Activated naive CD8-positive, alpha-beta T cell treated with anti-CD3 and anti-CD28 coated beads, Interleukin-2, amount 10 ng/mL, durations not matched to agents 7 days and 5 days (primary cell): Measurements from ENCODE around the gene NR1H4. TPM values are rescaled to one million over a fixed set of nuclear protein-coding genes. Genes with fewer than 3 reads are reported as not detected.
"Not testable (repeated sequence)": the region's sequence is repeated elsewhere in the genome, so short reads cannot be mapped to it uniquely, and the experiment has no call there.

Source experiments
- ATAC-seq: fragments of 150-1000 bp; cut with Tn5 transposase; one replicate; pipeline ENCODE4 v1.10.0; 2021; ENCODE audit warnings: low read depth, moderate library complexity
- POLR2A ChIA-PET: fragments of 350-600 bp; sonication (Branson Sonifier 250); formaldehyde crosslinking; loops from one replicate; lab custom pipeline; 2021; ENCODE audit warnings: antibody characterized with exemption; lab: Charles Lee
- DNase-seq: peaks from one replicate; pipeline ENCODE4 v3.0.0; 2021
- H3K27ac Mint-ChIP-seq: one replicate; pipeline ENCODE4 v1.8.0; 2022; ENCODE audit warnings: mild to moderate bottlenecking, mixed read lengths
- H3K27me3 Mint-ChIP-seq: one replicate; pipeline ENCODE4 v1.8.0; 2022; ENCODE audit warnings: mild to moderate bottlenecking, moderate library complexity, mixed read lengths
- H3K36me3 Mint-ChIP-seq: one replicate; pipeline ENCODE4 v1.8.0; 2021; ENCODE audit warnings: mild to moderate bottlenecking, mixed read lengths
- H3K4me1 Mint-ChIP-seq: one replicate; pipeline ENCODE4 v1.8.0; 2021; ENCODE audit warnings: mixed read lengths
- H3K4me3 Mint-ChIP-seq: one replicate; pipeline ENCODE4 v1.8.0; 2022; ENCODE audit warnings: mild to moderate bottlenecking, moderate library complexity, mixed read lengths
- H3K9me3 Mint-ChIP-seq: one replicate; pipeline ENCODE4 v1.8.0; 2021; ENCODE audit warnings: mixed read lengths
- total RNA-seq, 2 experiments: library from RNA; stranded (reverse); gene quantifications; one replicate each; pipeline ENCODE4 v1.2.3, GENCODE V29; 2021

The NR1H4 gene
- total RNA-seq, 2 experiments from 2014 or later, result not detected

- H3K4me1 Mint-ChIP-seq, result no peaks in the 10 kb centered on the region
- no peak overlapping the region for H3K27ac Mint-ChIP-seq
- no peak overlapping the region for H3K4me3 Mint-ChIP-seq
- no peaks in the 10 kb centered on the region for H3K27me3 Mint-ChIP-seq
- no peaks in the 10 kb centered on the region for H3K36me3 Mint-ChIP-seq
- peak; percentile 31 for DNase-seq
- no peaks in the 10 kb centered on the region for H3K9me3 Mint-ChIP-seq
- ATAC-seq, result no peak
- POLR2A ChIA-PET, result no interaction called here
Observed at GRCh38 chr12:100539202-100539601, 65.5 kb downstream of the NR1H4 start.

- no peak overlapping the region for H3K4me3 Mint-ChIP-seq
- H3K36me3 Mint-ChIP-seq, result no peaks in the 10 kb centered on the region
- ATAC-seq (no peak), DNase-seq (no peak)
- no peak overlapping the region for H3K27ac Mint-ChIP-seq
- H3K4me1 Mint-ChIP-seq, result no peaks in the 10 kb centered on the region
- no peaks in the 10 kb centered on the region for H3K27me3 Mint-ChIP-seq
- H3K9me3 Mint-ChIP-seq, result no peaks in the 10 kb centered on the region
- POLR2A ChIA-PET, result no interaction called here
Observed at GRCh38 chr12:100544165-100544564, 70.5 kb downstream of the NR1H4 start.

- Mint-ChIP-seq H3K27ac (no peak overlapping the region), H3K27me3 (no peaks in the 10 kb centered on the region), H3K9me3 (no peaks in the 10 kb centered on the region), H3K4me1 (no peaks in the 10 kb centered on the region), H3K36me3 (no peaks in the 10 kb centered on the region), H3K4me3 (no peak overlapping the region)
- no peak for ATAC-seq
- DNase-seq, result no peak
- POLR2A ChIA-PET, result no interaction called here
Observed at GRCh38 chr12:100545092-100545491, 71.4 kb downstream of the NR1H4 start.

GRCh38 chr12:100553936-100554335 lies 80.3 kb downstream of the NR1H4 start:
- POLR2A ChIA-PET, result no interaction called here
- H3K4me1 Mint-ChIP-seq, result no peaks in the 10 kb centered on the region
- no peak for DNase-seq
- H3K4me3 Mint-ChIP-seq, result no peak overlapping the region
- ATAC-seq, result no peak
- no peak overlapping the region for H3K27ac Mint-ChIP-seq
- peaks cover 5% of the 10 kb centered on the region for H3K27me3 Mint-ChIP-seq
- H3K36me3 Mint-ChIP-seq, result no peaks in the 10 kb centered on the region
- H3K9me3 Mint-ChIP-seq, result no peaks in the 10 kb centered on the region

- POLR2A ChIA-PET, result no interaction called here
- Mint-ChIP-seq H3K4me1 (no peaks in the 10 kb centered on the region), H3K9me3 (no peaks in the 10 kb centered on the region), H3K27me3 (peaks cover 5% of the 10 kb centered on the region), H3K36me3 (no peaks in the 10 kb centered on the region), H3K27ac (no peak overlapping the region), H3K4me3 (no peak overlapping the region)
- DNase-seq (no peak), ATAC-seq (no peak)
Observed at GRCh38 chr12:100554608-100555077, 81.0 kb downstream of the NR1H4 start.

GRCh38 chr12:100555722-100556121 lies 82.1 kb downstream of the NR1H4 start:
- H3K36me3 Mint-ChIP-seq, result no peaks in the 10 kb centered on the region
- H3K9me3 Mint-ChIP-seq, result no peaks in the 10 kb centered on the region
- no peak for DNase-seq
- ATAC-seq, result no peak
- H3K4me1 Mint-ChIP-seq, result no peaks in the 10 kb centered on the region
- no peak overlapping the region for H3K4me3 Mint-ChIP-seq
- POLR2A ChIA-PET, result no interaction called here
- peaks cover 5% of the 10 kb centered on the region for H3K27me3 Mint-ChIP-seq
- H3K27ac Mint-ChIP-seq, result no peak overlapping the region

GRCh38 chr12:100557357-100557756 lies 83.7 kb downstream of the NR1H4 start:
- H3K4me3 Mint-ChIP-seq, result no peak overlapping the region

GRCh38 chr12:100559261-100559660 lies 85.6 kb downstream of the NR1H4 start:
- POLR2A ChIA-PET, result not testable (repeated sequence)

More at GRCh38 chr12:100557357-100557756, 83.7 kb downstream of the NR1H4 start:
- POLR2A ChIA-PET, result no interaction called here
- Mint-ChIP-seq H3K4me1 (no peaks in the 10 kb centered on the region), H3K9me3 (no peaks in the 10 kb centered on the region), H3K36me3 (no peaks in the 10 kb centered on the region), H3K27me3 (peaks cover 7% of the 10 kb centered on the region), H3K27ac (no peak overlapping the region)
- ATAC-seq (no peak), DNase-seq (no peak)

GRCh38 chr12:100564090-100564489 lies 90.4 kb downstream of the NR1H4 start:
- DNase-seq, result no peak
- POLR2A ChIA-PET, result no interaction called here
- no peaks in the 10 kb centered on the region for H3K9me3 Mint-ChIP-seq
- no peak for ATAC-seq
- no peaks in the 10 kb centered on the region for H3K36me3 Mint-ChIP-seq
- no peak overlapping the region for H3K4me3 Mint-ChIP-seq
- H3K4me1 Mint-ChIP-seq, result no peaks in the 10 kb centered on the region
- no peak overlapping the region for H3K27ac Mint-ChIP-seq
- H3K27me3 Mint-ChIP-seq, result peaks cover 19% of the 10 kb centered on the region

More at GRCh38 chr12:100559261-100559660, 85.6 kb downstream of the NR1H4 start:
- not testable (repeated sequence) for DNase-seq, H3K4me3 Mint-ChIP-seq, ATAC-seq, H3K27ac Mint-ChIP-seq, H3K27me3 Mint-ChIP-seq, H3K4me1 Mint-ChIP-seq, H3K9me3 Mint-ChIP-seq, H3K36me3 Mint-ChIP-seq

- Mint-ChIP-seq H3K27me3 (peaks cover 19% of the 10 kb centered on the region), H3K4me1 (no peaks in the 10 kb centered on the region), H3K4me3 (no peak overlapping the region), H3K9me3 (no peaks in the 10 kb centered on the region), H3K36me3 (no peaks in the 10 kb centered on the region), H3K27ac (no peak overlapping the region)
- POLR2A ChIA-PET, result no interaction called here
- DNase-seq, result no peak
- ATAC-seq, result no peak
Observed at GRCh38 chr12:100564905-100565467, 91.3 kb downstream of the NR1H4 start.

GRCh38 chr12:100565987-100566545 lies 92.4 kb downstream of the NR1H4 start:
- no peak overlapping the region for H3K27ac Mint-ChIP-seq
- ATAC-seq, result no peak
- H3K27me3 Mint-ChIP-seq, result peaks cover 22% of the 10 kb centered on the region
- no peak overlapping the region for H3K4me3 Mint-ChIP-seq
- no peaks in the 10 kb centered on the region for H3K36me3 Mint-ChIP-seq
- POLR2A ChIA-PET, result interaction anchor here (0.5 kb wide), 1 partner anchor 337 kb away, joined by 3 read pairs; no protein-coding TSS in a partner anchor
- no peak for DNase-seq
- H3K9me3 Mint-ChIP-seq, result no peaks in the 10 kb centered on the region
- H3K4me1 Mint-ChIP-seq, result no peaks in the 10 kb centered on the region

- H3K4me3 Mint-ChIP-seq, result no peak overlapping the region
- H3K4me1 Mint-ChIP-seq, result no peaks in the 10 kb centered on the region
- POLR2A ChIA-PET, result interaction anchor here (0.5 kb wide), 1 partner anchor 338 kb away, joined by 3 read pairs; no protein-coding TSS in a partner anchor
- ATAC-seq, result no peak
- H3K27me3 Mint-ChIP-seq, result peaks cover 24% of the 10 kb centered on the region
- no peak overlapping the region for H3K27ac Mint-ChIP-seq
- H3K9me3 Mint-ChIP-seq, result no peaks in the 10 kb centered on the region
- H3K36me3 Mint-ChIP-seq, result no peaks in the 10 kb centered on the region
- DNase-seq, result no peak
Observed at GRCh38 chr12:100566887-100567637, 93.4 kb downstream of the NR1H4 start.

GRCh38 chr12:100567945-100568344 lies 94.3 kb downstream of the NR1H4 start:
- no peaks in the 10 kb centered on the region for H3K4me1 Mint-ChIP-seq
- no peak for ATAC-seq
- POLR2A ChIA-PET, result no interaction called here

GRCh38 chr12:100572184-100572583 lies 98.5 kb downstream of the NR1H4 start:
- Mint-ChIP-seq H3K4me1 (peaks cover 10% of the 10 kb centered on the region), H3K9me3 (no peaks in the 10 kb centered on the region), H3K27me3 (peaks cover 37% of the 10 kb centered on the region), H3K4me3 (peak overlapping the region; percentile 24), H3K27ac (no peak overlapping the region), H3K36me3 (no peaks in the 10 kb centered on the region)
- no peak for DNase-seq
- POLR2A ChIA-PET, result no interaction called here
- ATAC-seq, result no peak

More at GRCh38 chr12:100567945-100568344, 94.3 kb downstream of the NR1H4 start:
- H3K27me3 Mint-ChIP-seq, result peaks cover 25% of the 10 kb centered on the region
- H3K36me3 Mint-ChIP-seq, result no peaks in the 10 kb centered on the region
- no peak for DNase-seq
- H3K27ac Mint-ChIP-seq, result no peak overlapping the region
- no peaks in the 10 kb centered on the region for H3K9me3 Mint-ChIP-seq
- H3K4me3 Mint-ChIP-seq, result no peak overlapping the region
